B cell (primary cell): ENCODE measurements around the gene KIF1A.

Experiments used
- CTCF ChIP-seq: fragments of 200-600 bp; IDR thresholded peaks from one replicate; pipeline ENCODE4 v1.8.0; 2022; ENCODE audit warnings: antibody characterized with exemption, mild to moderate bottlenecking
- EZH2 ChIP-seq: IDR thresholded peaks from 2 replicates; pipeline ENCODE4 v1.6.1; 2012; ENCODE audit warnings: borderline replicate concordance, low read depth, mild to moderate bottlenecking, moderate library complexity, low read length; ENCODE audit not compliant: insufficient read depth, poor library complexity, severe bottlenecking

DNA sequence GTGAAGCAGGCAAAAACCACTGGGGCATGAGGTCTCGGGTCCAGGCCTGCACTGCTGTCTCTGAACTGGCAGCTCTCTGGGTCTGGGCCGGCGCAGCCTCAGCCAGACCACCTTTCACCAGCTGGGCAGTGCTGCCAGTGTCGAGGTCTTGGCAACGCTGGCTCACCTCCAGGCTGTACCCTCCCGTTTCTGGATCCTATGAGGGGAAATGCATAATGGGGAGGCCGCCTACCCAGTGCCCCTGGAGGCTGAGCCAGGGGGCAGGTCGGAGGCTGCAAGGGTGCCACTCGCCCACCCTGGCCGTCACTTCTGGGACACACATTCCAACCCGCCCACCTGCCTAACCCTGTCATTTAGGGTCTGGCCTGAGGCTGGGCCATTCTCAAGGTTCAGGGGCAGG is 24.6 kb downstream of the KIF1A start:
- TF ChIP-seq CTCF = no peak
- no peak for TF ChIP-seq EZH2
